Measurements from ENCODE around the gene C14orf132. TPM values are rescaled to one million over a fixed set of nuclear protein-coding genes. Genes with fewer than 3 reads are reported as not detected.

Gene C14orf132
- total RNA-seq, 4 donors from 2014 or later = 1.2 to 6.2 (median 4.5) TPM

DNA sequence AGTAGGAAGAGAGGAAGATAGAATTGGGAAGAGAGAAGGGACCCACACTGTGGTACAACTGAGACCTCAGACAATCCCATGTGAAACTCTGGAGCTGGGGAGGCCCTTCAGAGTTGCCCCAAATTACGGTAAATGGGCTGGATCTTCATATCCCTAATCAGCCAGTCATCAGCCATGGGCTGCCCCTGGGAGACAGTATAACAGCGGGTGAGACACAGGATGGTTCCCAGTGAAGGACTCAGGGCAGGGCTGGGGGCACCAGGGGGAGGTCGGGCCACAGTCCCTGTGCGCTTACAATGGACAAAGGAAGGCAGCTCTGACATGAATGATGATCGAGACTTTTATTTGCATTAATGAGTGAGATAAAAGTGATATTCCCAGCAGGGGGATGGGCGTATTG lies 91.2 kb downstream of the C14orf132 start:
- H3K27ac ChIP-seq = no peak overlapping the region
- H3K4me1 ChIP-seq = peaks cover 0 to 5% (median 0%) of the 10 kb centered on the region in 4 donors
- TF ChIP-seq POLR2A (IDR thresholded peaks at IDR 0.05) = no peak
- TF ChIP-seq, protein P1, sequence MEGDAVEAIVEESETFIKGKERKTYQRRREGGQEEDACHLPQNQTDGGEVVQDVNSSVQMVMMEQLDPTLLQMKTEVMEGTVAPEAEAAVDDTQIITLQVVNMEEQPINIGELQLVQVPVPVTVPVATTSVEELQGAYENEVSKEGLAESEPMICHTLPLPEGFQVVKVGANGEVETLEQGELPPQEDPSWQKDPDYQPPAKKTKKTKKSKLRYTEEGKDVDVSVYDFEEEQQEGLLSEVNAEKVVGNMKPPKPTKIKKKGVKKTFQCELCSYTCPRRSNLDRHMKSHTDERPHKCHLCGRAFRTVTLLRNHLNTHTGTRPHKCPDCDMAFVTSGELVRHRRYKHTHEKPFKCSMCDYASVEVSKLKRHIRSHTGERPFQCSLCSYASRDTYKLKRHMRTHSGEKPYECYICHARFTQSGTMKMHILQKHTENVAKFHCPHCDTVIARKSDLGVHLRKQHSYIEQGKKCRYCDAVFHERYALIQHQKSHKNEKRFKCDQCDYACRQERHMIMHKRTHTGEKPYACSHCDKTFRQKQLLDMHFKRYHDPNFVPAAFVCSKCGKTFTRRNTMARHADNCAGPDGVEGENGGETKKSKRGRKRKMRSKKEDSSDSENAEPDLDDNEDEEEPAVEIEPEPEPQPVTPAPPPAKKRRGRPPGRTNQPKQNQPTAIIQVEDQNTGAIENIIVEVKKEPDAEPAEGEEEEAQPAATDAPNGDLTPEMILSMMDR (IDR thresholded peaks at IDR 0.05) = no peak
- H3K27me3 ChIP-seq = no peaks in the 10 kb centered on the region
- H3K36me3 ChIP-seq = no peaks in the 10 kb centered on the region
- no peaks in the 10 kb centered on the region for H3K9me3 ChIP-seq
- no peak overlapping the region for H3K4me3 ChIP-seq
- no peak for DNase-seq

DNA sequence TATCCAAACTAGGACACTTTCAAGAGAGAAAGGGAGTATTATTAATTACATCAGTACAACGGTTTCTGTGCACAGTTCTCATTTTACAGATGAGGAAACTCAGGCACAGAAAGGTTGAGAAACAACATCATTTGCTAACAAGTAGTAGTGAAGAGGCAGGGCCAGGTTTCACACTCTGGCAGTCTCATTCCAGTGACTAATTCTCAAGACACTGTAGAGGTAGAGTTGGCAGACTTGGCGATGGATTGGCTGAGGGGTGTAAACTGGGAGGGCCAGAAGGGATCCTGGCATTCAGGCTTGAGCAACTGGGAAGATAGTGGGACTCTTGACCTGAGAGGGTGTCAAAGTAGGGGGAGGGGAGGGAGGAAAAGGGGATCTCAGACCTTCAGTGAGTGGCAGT lies 91.7 kb downstream of the C14orf132 start:
- Histone ChIP-seq H3K4me1 (peaks cover 0 to under 1% (median 0%) of the 10 kb centered on the region in 4 donors), H3K9me3 (no peaks in the 10 kb centered on the region), H3K27ac (no peak overlapping the region), H3K27me3 (no peaks in the 10 kb centered on the region), H3K36me3 (no peaks in the 10 kb centered on the region), H3K4me3 (no peak overlapping the region)
- TF ChIP-seq, protein P1 (IDR thresholded peaks at IDR 0.05) = no peak
- TF ChIP-seq POLR2A (IDR thresholded peaks at IDR 0.05) = no peak
- DNase-seq = no peak

DNA sequence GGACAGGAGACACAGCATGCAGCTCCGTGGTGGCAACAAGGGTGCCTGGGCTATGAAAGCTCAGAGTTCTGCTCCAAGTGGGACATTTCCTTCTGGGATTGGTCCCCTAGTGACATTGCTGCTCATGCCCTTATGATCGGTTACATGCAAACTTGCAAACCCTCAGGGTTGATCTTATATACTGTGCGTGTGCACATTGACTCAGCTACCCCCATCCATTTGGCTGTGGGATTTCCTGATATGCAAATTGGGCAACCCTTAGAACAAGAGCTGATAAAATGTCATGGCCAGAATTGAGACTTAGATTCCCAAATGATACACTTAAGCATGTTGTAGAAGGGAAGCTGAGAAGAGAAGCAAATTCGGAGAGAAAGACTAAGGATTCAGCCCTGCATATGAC lies 92.7 kb downstream of the C14orf132 start:
- TF ChIP-seq POLR2A (IDR thresholded peaks at IDR 0.05) = no peak
- TF ChIP-seq, protein P1 (IDR thresholded peaks at IDR 0.05) = no peak
- no peaks in the 10 kb centered on the region for H3K36me3 ChIP-seq
- H3K27ac ChIP-seq = no peak overlapping the region
- H3K27me3 ChIP-seq = no peaks in the 10 kb centered on the region
- H3K4me3 ChIP-seq = no peak overlapping the region
- H3K9me3 ChIP-seq = no peaks in the 10 kb centered on the region
- no peak for DNase-seq
- H3K4me1 ChIP-seq = no peaks in the 10 kb centered on the region

DNA sequence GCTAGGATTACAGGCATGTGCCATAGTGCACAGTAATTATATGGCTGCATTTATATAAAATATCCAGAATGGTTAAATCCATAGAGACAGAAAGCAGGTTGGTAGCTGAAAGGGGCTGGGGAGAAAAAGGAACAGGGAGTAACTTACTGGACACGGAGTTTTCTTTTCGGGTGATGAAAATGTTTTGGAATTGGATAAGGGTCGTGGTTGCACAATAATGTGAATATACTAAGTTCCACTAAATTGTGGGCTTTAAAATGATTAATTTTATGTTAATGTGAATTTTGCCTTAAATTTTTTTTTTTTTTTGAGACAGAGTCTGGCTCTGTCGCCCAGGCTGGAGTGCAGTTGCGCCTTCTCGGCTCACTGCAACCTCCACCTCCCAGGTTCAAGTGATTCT lies 95.3 kb downstream of the C14orf132 start:
- Histone ChIP-seq H3K27me3 (no peaks in the 10 kb centered on the region), H3K27ac (peak overlapping the region in 1 of 4 donors; percentile 8)
- DNase-seq = no peak

DNA sequence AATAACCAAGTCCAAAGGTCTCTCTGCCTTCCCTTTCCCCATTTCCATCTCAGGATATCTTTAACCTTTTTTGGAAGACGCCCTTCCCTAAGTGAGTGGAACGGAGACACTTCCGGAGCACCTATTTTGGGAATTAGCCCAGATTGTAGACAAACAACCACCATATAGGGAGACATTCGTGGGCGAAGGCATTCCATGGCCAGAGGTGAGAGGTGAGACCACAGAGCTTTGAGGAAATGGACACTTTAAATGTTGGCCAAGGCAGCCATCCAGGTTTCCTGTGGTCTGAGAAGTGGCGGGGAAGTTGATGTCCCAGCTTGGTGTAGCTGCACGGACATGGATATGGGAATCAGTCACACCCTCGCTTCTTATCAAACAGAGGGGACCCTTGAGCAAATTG lies 96.1 kb downstream of the C14orf132 start:
- peak overlapping the region in 2 of 4 donors; percentile 8 to 52 for H3K27ac ChIP-seq
- H3K4me1 ChIP-seq = no peaks in the 10 kb centered on the region
- no peak overlapping the region for H3K4me3 ChIP-seq
- H3K27me3 ChIP-seq = no peaks in the 10 kb centered on the region
- no peak for DNase-seq
- H3K9me3 ChIP-seq = no peaks in the 10 kb centered on the region
- TF ChIP-seq, protein P1 (IDR thresholded peaks at IDR 0.05) = no peak
- no peak for TF ChIP-seq POLR2A (IDR thresholded peaks at IDR 0.05)
- no peaks in the 10 kb centered on the region for H3K36me3 ChIP-seq

More for the DNA sequence above, 95.3 kb downstream of the C14orf132 start:
- TF ChIP-seq, protein P1 (IDR thresholded peaks at IDR 0.05) = no peak
- TF ChIP-seq POLR2A (IDR thresholded peaks at IDR 0.05) = no peak
- Histone ChIP-seq H3K4me1 (no peaks in the 10 kb centered on the region), H3K36me3 (no peaks in the 10 kb centered on the region), H3K4me3 (no peak overlapping the region), H3K9me3 (no peaks in the 10 kb centered on the region)

All from Peyer's patch (tissue), 4 donors.